GM13977 (cell line): ENCODE results near the gene CBFA2T2.

ENCODE experiments used
- DNase-seq: peaks from one replicate; pipeline ENCODE4 v3.0.0; 2012; ENCODE audit warnings: low spot score
- in situ Hi-C: fragments of 300-500 bp; cut with MboI; formaldehyde crosslinking; loops from one replicate; pipeline ENCODE4 v1.12.0; 2022; ENCODE audit warnings: low sequenced_read_pairs, low pct_unique_long_range_greater_than_20kb, mixed read lengths, inconsistent platforms; ENCODE audit not compliant: unreplicated experiment
- TF ChIP-seq, protein P1 (sequence below): IDR thresholded peaks from 2 replicates; pipeline ENCODE4 v1.5.1; 2012; ENCODE audit warnings: mild to moderate bottlenecking, control low read depth; ENCODE audit not compliant: insufficient read depth; ENCODE audit errors: extremely low read depth, missing control alignments

The CBFA2T2 gene

DNA sequence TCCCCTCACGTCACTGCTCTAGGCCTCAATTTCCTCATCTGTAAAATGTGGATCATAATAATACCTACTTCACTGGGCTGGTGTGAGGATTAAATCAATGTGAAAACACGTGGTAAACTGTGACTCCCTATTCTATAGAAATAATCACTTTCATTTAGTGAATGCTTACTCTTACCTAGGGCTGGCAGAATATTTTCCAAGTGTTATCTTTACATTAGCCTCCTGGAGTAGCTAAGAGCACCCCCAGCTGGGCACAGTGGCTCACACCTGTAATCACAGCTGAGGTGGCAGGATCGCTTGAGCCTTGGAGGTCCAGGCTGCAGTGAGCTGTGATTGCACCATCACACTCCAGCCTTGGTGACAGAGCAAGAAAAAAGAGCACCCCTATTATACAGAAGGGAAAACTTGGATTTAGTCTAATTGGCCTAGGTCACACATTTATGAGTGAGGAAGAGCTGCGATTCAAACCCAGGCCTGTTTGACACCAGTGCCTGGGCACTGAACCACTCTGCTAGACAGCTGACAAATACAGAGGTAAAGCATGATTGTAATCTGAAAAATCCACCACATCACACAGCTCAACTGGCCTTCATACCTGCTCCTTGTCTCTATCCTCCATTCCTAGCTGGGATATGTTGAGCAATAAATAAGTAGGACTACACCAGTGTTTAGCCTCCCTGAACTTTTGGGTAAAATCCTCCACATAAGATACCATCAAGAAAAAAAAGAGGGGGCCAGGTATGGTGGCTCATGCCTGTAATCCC lies 44.9 kb upstream of the CBFA2T2 start:
- in situ Hi-C loops = no loop called here
- TF ChIP-seq, protein P1, sequence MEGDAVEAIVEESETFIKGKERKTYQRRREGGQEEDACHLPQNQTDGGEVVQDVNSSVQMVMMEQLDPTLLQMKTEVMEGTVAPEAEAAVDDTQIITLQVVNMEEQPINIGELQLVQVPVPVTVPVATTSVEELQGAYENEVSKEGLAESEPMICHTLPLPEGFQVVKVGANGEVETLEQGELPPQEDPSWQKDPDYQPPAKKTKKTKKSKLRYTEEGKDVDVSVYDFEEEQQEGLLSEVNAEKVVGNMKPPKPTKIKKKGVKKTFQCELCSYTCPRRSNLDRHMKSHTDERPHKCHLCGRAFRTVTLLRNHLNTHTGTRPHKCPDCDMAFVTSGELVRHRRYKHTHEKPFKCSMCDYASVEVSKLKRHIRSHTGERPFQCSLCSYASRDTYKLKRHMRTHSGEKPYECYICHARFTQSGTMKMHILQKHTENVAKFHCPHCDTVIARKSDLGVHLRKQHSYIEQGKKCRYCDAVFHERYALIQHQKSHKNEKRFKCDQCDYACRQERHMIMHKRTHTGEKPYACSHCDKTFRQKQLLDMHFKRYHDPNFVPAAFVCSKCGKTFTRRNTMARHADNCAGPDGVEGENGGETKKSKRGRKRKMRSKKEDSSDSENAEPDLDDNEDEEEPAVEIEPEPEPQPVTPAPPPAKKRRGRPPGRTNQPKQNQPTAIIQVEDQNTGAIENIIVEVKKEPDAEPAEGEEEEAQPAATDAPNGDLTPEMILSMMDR = peak; percentile 44
- DNase-seq = no peak

DNA sequence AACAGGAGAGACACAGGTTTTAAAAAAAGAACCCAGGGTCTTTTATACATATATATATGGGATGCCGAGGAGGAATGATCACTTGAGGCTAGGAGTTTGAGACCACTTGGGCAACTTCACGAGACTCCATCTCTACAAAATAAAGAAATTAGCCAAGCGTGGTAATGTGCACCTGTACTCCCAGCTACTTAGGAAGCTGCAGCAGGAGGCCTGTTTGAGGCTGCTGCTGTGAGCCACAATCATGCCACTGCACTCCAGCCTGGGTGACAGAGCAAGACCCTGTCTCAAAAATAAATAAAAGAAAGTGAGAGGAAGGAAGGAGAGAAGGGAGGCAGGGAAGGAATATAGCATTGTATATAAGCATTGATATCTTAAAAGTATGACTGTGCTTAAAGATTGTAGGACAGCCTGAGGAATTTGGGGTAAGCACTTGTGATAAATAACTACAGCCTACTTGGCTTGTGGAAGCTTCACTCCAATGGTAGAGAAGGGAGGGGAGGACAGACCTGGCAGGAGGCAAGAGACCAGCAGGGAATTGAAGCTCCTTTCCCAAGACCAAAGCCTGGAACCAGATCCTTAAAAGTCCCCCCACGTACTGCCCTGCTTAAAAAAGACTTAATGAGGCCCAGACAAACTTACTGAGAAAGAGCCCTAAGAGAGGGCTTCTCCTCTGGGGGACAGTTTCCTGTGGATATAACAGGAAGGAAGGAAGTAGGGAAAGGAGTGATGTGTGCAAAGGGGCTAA lies 43.8 kb upstream of the CBFA2T2 start:
- TF ChIP-seq, protein P1 = no peak
- in situ Hi-C loops = no loop called here
- no peak for DNase-seq

DNA sequence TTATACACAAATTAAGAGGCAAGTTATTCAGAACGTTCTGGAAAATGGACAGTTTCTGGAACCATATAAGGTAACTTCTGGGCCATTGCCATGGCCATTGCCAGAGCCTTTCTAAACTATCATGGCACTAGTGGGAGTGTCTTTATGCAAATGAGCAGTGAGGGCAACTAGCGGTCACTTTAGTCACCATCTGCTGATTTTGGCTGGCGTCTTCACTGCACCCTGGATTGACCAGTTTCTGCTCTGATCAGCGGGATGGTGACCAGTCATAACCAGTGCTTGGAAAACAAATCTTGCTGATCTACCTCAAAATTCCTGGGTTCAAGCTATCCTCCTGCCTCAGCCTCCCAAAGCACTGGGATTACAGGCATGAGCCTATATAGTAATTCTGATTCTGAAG lies 39.0 kb upstream of the CBFA2T2 start:
- TF ChIP-seq, protein P1 = no peak
- in situ Hi-C loops = loop anchor here (10.0 kb wide), 1 partner anchor 204 kb away; no protein-coding TSS in a partner anchor
- DNase-seq = no peak

DNA sequence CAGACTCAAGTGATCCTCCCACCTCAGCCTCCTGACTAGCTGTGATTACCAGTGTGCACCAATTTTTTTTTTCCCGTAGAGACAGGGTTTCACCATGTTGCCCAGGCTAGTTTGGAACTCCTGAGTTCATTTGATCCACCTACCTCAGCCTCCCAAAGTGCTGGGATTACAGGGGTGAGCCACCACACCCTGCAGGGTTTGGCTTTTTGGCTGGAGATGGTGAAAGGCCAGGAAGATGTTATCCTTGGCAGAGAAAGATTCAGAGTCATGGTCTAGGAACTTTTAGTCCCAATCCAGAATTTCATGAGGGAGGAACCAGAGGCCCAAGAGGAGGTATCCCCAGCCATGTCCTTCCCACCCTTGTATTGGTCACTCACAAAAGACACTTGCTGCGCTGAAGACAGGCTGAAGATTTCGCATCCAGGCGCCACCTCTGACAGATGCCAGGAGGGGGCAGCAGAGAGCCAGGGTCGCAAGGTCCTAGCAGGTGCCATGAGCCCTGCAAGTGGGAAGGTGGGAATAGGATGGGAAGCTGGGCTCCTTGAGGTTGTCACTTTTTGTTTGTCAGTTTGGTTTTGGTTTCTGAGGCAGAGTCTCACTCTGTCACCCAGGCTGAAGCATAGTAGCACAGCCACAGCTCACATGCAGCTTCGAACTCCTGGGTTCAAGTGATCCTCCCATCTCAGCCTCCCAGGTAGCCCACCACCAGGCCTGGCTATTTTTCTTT lies 32.8 kb upstream of the CBFA2T2 start:
- TF ChIP-seq, protein P1 = peak; percentile 99
- peak; percentile 74 for DNase-seq
- in situ Hi-C loops = loop anchor here (10.0 kb wide), 1 partner anchor 198 kb away; no protein-coding TSS in a partner anchor

DNA sequence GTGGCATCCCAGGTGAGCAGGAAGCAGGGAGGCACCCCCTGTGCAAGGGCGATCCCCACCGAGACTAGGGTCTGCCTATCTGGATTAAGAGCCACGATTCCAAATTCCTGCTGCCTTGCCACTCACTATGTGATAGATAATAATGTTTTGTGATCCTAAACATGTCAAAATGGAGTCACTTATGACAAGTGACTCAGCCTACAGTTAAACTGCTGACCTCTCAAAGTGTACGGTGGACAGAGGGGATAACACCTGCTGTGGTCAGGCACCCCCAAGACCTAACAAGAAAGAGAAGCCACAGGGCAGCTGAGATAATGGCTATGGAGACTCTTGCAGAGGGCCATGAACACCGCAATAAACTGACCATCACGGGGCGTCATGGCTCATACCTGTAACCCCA lies 30.3 kb upstream of the CBFA2T2 start:
- TF ChIP-seq, protein P1 = no peak
- DNase-seq = no peak
- in situ Hi-C loops = loop anchor here (10.0 kb wide), 1 partner anchor 195 kb away; no protein-coding TSS in a partner anchor

DNA sequence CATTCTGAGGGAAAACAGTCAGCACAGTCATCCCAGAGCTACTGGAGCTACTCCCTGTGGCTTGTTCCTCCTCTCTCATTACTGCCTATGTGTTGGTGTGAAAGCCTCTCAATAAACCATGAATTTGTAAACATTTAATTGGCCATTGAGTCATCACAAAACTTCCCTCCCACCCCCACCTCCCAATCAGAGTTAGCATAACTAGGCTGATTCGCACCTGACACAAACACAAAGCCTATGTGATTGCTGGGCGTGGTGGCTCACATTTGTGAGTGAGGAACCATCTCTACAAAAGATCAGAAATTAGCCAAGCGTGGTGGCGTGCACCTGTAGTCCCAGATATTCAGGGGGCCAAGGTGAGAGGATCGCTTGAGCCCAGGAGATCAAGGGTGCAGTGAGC lies 29.2 kb upstream of the CBFA2T2 start:
- TF ChIP-seq, protein P1 = no peak
- DNase-seq = no peak
- in situ Hi-C loops = no loop called here
